GM19025 (cell line): ENCODE measurements around the gene ST6GALNAC2.
"Not testable (repeated sequence)": the region's sequence is repeated elsewhere in the genome, so short reads cannot be mapped to it uniquely, and the experiment has no call there.

Source experiments
- ATAC-seq: cut with Tn5 transposase; IDR thresholded peaks from one replicate; pipeline ENCODE4 v1.9.1; 2021; ENCODE audit warnings: mild to moderate bottlenecking, low read depth, moderate library complexity; ENCODE audit not compliant: unreplicated experiment

The ST6GALNAC2 gene

GRCh38 chr17:76585649-76586593, at the start of gene ST6GALNAC2:
ST6GALNAC2 (minus strand) TSS chr17:76585860; CDS start chr17:76585808, 52 bp downstream.
- ATAC-seq, result no peak

- ATAC-seq, result no peak
Observed at GRCh38 chr17:76635039-76635438, 49.4 kb upstream of the ST6GALNAC2 start.

GRCh38 chr17:76633628-76634328, 48.1 kb upstream of the ST6GALNAC2 start:
- no peak for ATAC-seq

GRCh38 chr17:76631821-76632565, 46.3 kb upstream of the ST6GALNAC2 start:
- ATAC-seq, result no peak

- ATAC-seq, result no peak
Observed at GRCh38 chr17:76630151-76630550, 44.5 kb upstream of the ST6GALNAC2 start.

- ATAC-seq, result no peak
Observed at GRCh38 chr17:76627510-76627909, 41.9 kb upstream of the ST6GALNAC2 start.

GRCh38 chr17:76626442-76626841, 40.8 kb upstream of the ST6GALNAC2 start:
- ATAC-seq, result no peak

- ATAC-seq, result no peak
Observed at GRCh38 chr17:76625496-76625895, 39.8 kb upstream of the ST6GALNAC2 start.

GRCh38 chr17:76623271-76624146, 37.8 kb upstream of the ST6GALNAC2 start:
- no peak for ATAC-seq

- no peak for ATAC-seq
Observed at GRCh38 chr17:76617838-76618237, 32.2 kb upstream of the ST6GALNAC2 start.

- no peak for ATAC-seq
Observed at GRCh38 chr17:76614912-76615617, 29.4 kb upstream of the ST6GALNAC2 start.

- ATAC-seq, result not testable (repeated sequence)
Observed at GRCh38 chr17:76614064-76614759, 28.6 kb upstream of the ST6GALNAC2 start.

GRCh38 chr17:76612977-76613851, 27.6 kb upstream of the ST6GALNAC2 start:
- no peak for ATAC-seq

GRCh38 chr17:76612465-76612864, 26.8 kb upstream of the ST6GALNAC2 start:
- no peak for ATAC-seq

- ATAC-seq, result no peak
Observed at GRCh38 chr17:76611758-76612157, 26.1 kb upstream of the ST6GALNAC2 start.

- ATAC-seq, result not testable (repeated sequence)
Observed at GRCh38 chr17:76611080-76611749, 25.6 kb upstream of the ST6GALNAC2 start.

- ATAC-seq, result not testable (repeated sequence)
Observed at GRCh38 chr17:76606685-76607084, 21.0 kb upstream of the ST6GALNAC2 start.
